Posterior cingulate gyrus (tissue), 11 donors: Measurements from ENCODE around the gene CAPN12.

Experiments used
- DNase-seq, 10 donors: peaks; one replicate each; pipeline versions ENCODE4 v3.0.0 to v3.0.0-alpha.2; 2020 to 2021; ENCODE audit warnings: mixed read lengths in 3 of 10
- intact Hi-C: fragments of 100-400 bp; cut with DNase I; formaldehyde crosslinking; loops from one replicate; pipeline ENCODE4 v1.15.1; 2023

Gene CAPN12

GRCh38 chr19:38740932-38741331 is 3.3 kb downstream of the CAPN12 start:
- intact Hi-C loops = no loop called here
- no peak for DNase-seq

GRCh38 chr19:38740257-38740592 is 4.0 kb downstream of the CAPN12 start:
- intact Hi-C loops = no loop called here
- DNase-seq = peak in 1 of 10 donors; percentile 76

- intact Hi-C loops = no loop called here
- peak in 1 of 10 donors; percentile 75 for DNase-seq
Measured at GRCh38 chr19:38739440-38740256, 4.6 kb downstream of the CAPN12 start.

GRCh38 chr19:38737921-38738737 is 6.1 kb downstream of the CAPN12 start:
- intact Hi-C loops = no loop called here
- DNase-seq = peak in 2 of 10 donors; percentile 71

GRCh38 chr19:38737281-38737865 is 6.9 kb downstream of the CAPN12 start:
- peak in 2 of 10 donors; percentile 49 to 59 for DNase-seq
- intact Hi-C loops = no loop called here

- peak in 2 of 10 donors; percentile 63 to 76 for DNase-seq
- intact Hi-C loops = no loop called here
Measured at GRCh38 chr19:38736413-38737280, 7.6 kb downstream of the CAPN12 start.

GRCh38 chr19:38736036-38736412 is 8.2 kb downstream of the CAPN12 start:
- DNase-seq = peak in 2 of 10 donors; percentile 74 to 80
- intact Hi-C loops = no loop called here

GRCh38 chr19:38735257-38735686 is 9.0 kb downstream of the CAPN12 start:
- intact Hi-C loops = no loop called here
- peak in 2 of 10 donors; percentile 41 to 57 for DNase-seq

GRCh38 chr19:38734426-38735256 is 9.6 kb downstream of the CAPN12 start:
- intact Hi-C loops = no loop called here
- peak in 2 of 10 donors; percentile 72 to 81 for DNase-seq

- DNase-seq = peak in 1 of 10 donors; percentile 62
- intact Hi-C loops = no loop called here
Measured at GRCh38 chr19:38734176-38734425, 10.2 kb downstream of the CAPN12 start.

- intact Hi-C loops = no loop called here
Measured at GRCh38 chr19:38733493-38734175, 10.6 kb downstream of the CAPN12 start.

GRCh38 chr19:38733241-38733492 is 11.1 kb downstream of the CAPN12 start:
- DNase-seq = peak in 1 of 10 donors; percentile 6
- intact Hi-C loops = no loop called here

More at GRCh38 chr19:38733493-38734175, 10.6 kb downstream of the CAPN12 start:
- DNase-seq = peak in 5 of 10 donors; percentile 5 to 80 (median 63)

GRCh38 chr19:38731654-38732301 is 12.5 kb downstream of the CAPN12 start:
- intact Hi-C loops = no loop called here
- DNase-seq = peak in 6 of 10 donors; percentile 5 to 81 (median 30)

- peak in 6 of 10 donors; percentile 5 to 65 (median 32) for DNase-seq
- intact Hi-C loops = no loop called here
Measured at GRCh38 chr19:38730731-38731589, 13.3 kb downstream of the CAPN12 start.

- intact Hi-C loops = no loop called here
- DNase-seq = peak in 1 of 10 donors; percentile 7
Measured at GRCh38 chr19:38730470-38730730, 13.9 kb downstream of the CAPN12 start.

GRCh38 chr19:38729653-38730469 is 14.4 kb downstream of the CAPN12 start:
- intact Hi-C loops = loop anchor here (1.0 kb wide), 1 partner anchor 200 kb away; the partner anchor contains the start of genes MRPS12 and SARS2
- DNase-seq = peak in 6 of 10 donors; percentile 59 to 91 (median 77)
